VCaP (cell line): ENCODE results near the gene UBN1.

Experiments
- H3K27ac ChIP-seq: fragments of 450-650 bp; 2 replicates; pipeline ENCODE4 v1.5.1; 2017
- TF ChIP-seq, protein P1 (sequence below): fragments of 450-650 bp; conservative IDR thresholded peaks from 2 replicates; pipeline ENCODE4 v1.5.1; 2017; ENCODE audit warnings: mild to moderate bottlenecking, moderate library complexity

The UBN1 gene

DNA sequence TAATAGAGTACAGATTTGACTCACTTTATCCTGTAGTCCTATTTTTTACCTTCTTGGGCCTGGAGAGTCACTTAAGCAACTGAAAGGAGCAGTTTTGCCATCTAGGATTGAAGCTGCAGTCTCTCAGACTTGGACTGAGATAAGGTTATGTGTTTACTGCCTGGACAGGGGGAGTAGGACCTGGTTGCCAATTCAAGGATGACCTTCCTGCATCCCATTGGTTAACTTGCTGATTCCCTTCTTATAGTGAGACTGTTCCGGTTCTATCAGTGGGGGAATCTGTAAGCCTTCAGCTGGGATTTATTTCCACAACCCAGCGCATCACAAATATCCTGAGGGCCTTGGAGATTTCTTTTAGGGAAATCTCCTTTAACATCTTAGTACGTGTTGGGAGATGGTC, 2.9 kb downstream of the UBN1 start:
- TF ChIP-seq, protein P1, sequence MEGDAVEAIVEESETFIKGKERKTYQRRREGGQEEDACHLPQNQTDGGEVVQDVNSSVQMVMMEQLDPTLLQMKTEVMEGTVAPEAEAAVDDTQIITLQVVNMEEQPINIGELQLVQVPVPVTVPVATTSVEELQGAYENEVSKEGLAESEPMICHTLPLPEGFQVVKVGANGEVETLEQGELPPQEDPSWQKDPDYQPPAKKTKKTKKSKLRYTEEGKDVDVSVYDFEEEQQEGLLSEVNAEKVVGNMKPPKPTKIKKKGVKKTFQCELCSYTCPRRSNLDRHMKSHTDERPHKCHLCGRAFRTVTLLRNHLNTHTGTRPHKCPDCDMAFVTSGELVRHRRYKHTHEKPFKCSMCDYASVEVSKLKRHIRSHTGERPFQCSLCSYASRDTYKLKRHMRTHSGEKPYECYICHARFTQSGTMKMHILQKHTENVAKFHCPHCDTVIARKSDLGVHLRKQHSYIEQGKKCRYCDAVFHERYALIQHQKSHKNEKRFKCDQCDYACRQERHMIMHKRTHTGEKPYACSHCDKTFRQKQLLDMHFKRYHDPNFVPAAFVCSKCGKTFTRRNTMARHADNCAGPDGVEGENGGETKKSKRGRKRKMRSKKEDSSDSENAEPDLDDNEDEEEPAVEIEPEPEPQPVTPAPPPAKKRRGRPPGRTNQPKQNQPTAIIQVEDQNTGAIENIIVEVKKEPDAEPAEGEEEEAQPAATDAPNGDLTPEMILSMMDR = no peak
- no peak overlapping the region for H3K27ac ChIP-seq

DNA sequence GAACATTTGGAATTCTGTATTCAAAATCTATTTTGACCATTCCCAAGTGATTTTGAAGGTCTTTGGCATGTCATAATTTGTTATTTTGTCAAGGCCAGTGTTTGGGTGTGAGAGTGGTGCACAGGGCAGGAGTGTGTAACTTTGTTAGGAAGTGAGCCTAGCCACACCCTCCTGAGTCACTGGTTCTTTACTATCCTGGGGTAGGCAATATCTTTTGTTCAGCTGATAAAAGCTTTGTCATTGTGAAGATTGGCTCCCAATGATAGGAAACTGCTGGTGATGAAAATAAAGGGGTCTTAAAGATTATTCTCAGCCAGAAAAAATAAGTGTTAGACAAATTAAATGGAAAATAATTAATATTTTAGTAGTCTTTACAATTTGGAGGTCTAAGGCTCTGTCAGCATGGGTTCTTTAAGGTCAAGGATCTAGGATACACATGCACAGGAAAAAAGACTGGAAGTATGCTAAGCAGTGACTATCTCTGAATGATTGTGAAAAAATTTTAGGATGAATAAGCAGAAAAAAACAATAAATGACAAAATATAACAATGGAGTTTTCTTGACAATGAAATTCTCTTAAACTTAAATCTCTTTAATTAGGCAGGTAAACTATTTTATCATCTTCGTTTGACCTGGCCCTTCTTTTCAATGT, 5.1 kb downstream of the UBN1 start:
- TF ChIP-seq, protein P1 = no peak
- H3K27ac ChIP-seq = no peak overlapping the region

DNA sequence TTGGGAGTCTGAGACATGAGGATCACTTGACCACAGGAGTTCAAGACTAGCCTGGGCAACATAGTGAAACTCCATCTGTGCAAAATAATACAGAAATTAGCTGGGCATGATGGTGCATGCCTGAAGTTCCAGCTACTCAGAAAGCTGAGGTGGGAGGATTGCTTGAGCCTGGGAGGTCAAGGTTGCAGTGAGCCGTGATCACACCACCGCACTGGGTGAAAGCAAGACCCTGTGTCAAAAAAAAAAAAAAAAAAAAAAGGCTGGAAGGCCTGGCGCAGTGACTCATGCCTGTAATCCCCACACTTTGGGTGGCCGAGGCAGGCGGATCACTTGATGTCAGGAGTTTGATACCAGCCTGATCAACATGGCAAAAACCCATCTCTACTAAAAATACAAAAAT, 8.1 kb downstream of the UBN1 start:
- no peak overlapping the region for H3K27ac ChIP-seq

DNA sequence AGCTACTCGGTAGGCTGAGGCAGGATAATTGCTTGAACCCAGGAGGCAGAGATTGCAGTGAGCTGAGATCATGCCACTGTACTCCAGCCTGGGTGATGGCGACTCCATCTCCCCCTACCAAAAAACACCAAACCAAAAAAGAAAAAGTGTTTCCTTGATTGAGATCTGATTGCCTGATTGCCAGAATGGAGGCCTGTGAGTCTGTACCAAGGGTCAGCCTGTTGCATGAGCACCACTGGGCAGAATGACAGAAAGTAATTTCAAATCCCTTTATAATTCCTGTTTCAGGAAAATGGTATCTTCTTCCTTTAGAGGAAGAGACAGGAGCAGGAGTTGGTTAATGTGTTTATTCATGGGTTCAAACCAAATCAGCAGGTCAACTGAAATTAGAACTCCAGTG, 8.5 kb downstream of the UBN1 start:
- no peak overlapping the region for H3K27ac ChIP-seq
- TF ChIP-seq, protein P1 = no peak

More for the DNA sequence above, 8.1 kb downstream of the UBN1 start:
- TF ChIP-seq, protein P1 = no peak

DNA sequence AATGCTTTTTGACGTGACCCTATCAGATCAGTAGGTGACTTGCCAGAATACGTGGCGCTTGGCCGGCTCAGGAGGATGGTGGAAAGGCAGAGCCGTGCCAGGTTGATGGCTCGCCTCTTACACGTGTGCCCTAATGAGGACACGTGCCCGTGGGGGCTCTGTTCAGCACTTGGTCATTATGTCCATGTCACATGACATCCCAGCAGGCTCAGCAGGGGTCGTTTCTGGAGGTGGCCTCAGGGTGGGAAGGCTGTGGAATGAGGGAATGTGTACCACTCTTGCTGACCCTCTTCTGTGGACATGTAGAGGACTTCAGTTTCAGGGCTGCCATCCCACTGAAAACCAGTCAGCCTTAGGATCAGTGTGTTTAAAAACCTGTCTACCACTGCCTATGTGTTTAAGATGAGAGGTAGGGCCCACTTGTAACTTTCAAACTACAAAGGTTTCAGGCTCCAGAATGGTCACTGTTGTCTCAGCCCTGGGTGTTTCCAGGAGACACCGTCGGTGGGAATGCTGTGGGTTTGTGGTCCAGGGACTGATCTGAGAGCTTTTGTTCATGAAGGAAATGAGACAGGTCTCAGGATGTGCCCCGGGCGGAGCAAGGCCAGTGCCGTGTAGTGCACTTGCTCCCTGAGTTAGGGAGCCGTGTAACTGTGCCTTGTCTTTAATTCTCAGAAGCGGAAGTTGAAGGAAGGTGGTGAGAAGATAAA, 12.1 kb downstream of the UBN1 start:
- no peak overlapping the region for H3K27ac ChIP-seq
- TF ChIP-seq, protein P1 = no peak

DNA sequence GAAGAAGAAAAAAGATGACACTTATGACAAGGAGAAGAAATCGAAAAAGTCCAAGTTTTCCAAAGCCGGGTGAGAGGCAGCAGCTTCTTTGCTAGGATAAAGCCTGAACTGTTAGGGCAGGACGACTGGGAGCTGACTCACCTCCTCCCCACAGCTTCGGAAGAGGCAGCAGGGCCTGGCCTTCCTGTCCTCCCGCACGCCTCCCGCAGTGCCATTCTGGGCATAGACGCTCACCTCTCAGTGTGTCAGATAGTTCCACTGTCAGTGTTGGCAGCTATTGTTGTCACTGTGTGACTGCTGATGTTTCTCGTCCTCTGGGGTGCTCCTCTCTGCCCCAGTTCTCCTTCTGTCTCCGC, 12.6 kb downstream of the UBN1 start:
- H3K27ac ChIP-seq = no peak overlapping the region
- TF ChIP-seq, protein P1 = no peak

DNA sequence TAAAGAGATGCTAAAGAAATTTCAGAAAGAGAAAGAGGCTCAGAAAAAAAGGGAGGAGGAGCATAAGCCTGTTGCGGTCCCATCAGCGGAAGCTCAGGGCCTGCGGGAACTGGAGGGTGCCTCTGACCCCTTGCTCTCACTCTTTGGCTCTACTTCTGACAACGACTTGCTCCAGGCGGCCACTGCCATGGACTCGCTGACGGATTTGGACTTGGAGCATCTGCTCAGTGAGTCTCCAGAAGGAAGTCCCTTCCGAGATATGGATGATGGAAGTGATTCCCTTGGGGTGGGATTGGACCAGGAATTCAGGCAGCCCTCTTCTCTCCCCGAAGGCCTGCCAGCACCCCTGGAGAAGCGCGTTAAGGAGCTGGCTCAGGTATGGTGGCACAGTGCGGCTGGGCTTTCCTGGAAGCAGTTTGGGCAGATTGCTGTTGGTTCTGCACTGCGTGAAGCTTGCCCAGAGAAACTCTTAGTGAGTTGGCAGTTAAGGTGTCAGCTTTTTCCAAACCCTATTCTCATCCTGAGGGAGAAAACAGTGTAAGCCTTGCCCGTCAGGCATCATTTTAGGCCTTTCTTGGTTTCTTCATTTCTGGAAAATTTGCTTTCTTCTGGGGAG, 13.6 kb downstream of the UBN1 start:
- TF ChIP-seq, protein P1 = no peak
- H3K27ac ChIP-seq = no peak overlapping the region; the same call in 1 of the 2 replicates
